MG63 (cell line): ENCODE measurements around the gene FNBP1. TPM values are rescaled to one million over a fixed set of nuclear protein-coding genes. Genes with fewer than 3 reads are reported as not detected.
"Not testable (repeated sequence)": the region's sequence is repeated elsewhere in the genome, so short reads cannot be mapped to it uniquely, and the experiment has no call there.

Experiments used
- DNase-seq: peaks from one replicate; pipeline ENCODE4 v3.0.0-alpha.2; 2020
- H3K27me3 ChIP-seq: fragments of 250-450 bp; sonication (Bioruptor Pico); 2 replicates; pipeline ENCODE4 v1.5.1; 2020; ENCODE audit warnings: mild to moderate bottlenecking, moderate library complexity
- H3K36me3 ChIP-seq: fragments of 250-450 bp; sonication (Bioruptor Pico); 2 replicates; pipeline ENCODE4 v1.5.1; 2020; ENCODE audit warnings: mild to moderate bottlenecking, moderate library complexity
- H3K4me3 ChIP-seq: fragments of 250-450 bp; sonication (Bioruptor Pico); 2 replicates; pipeline ENCODE4 v1.5.1; 2020; ENCODE audit warnings: mild to moderate bottlenecking, moderate library complexity
- H3K9me3 ChIP-seq: fragments of 250-450 bp; sonication (Bioruptor Pico); 2 replicates; pipeline ENCODE4 v1.5.1; 2020; ENCODE audit warnings: mild to moderate bottlenecking, moderate library complexity
- total RNA-seq: library from RNA; depleted of rRNA; stranded (reverse); fragments of >200 nt; shearing (Covaris generic); gene quantifications from 2 replicates; pipeline ENCODE4 v1.2.3, GENCODE V29; 2014; ENCODE audit warnings: low replicate concordance

FNBP1 gene
- total RNA-seq, 1 experiment from 2014 or later: 28.1 TPM

DNA sequence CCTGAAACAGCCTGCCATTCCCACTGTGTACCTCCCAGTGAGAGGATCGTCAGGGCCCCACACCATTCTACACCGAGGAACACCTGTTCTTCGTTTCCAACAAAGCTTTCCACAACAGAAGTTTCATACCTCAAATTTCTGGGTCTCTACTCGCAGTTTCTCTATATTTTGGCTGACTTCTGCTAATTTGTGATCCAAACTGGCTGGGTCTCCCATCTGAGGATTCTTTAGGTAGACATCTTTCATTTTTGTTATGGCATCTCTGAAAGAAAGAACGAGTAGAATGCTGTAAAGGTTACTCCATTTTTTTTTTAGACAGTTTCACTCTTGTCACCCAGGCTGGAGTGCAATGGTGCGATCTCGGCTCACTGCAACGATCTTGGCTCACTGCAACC is 140.3 kb downstream of the FNBP1 start:
- no peaks in the 10 kb centered on the region for H3K9me3 ChIP-seq
- no peak for DNase-seq
- no peak overlapping the region for H3K4me3 ChIP-seq
- H3K36me3 ChIP-seq: peaks cover 40% of the 10 kb centered on the region
- H3K27me3 ChIP-seq: no peaks in the 10 kb centered on the region

GRCh38 chr9:129901993-129902739 is 140.8 kb downstream of the FNBP1 start:
- no peak overlapping the region for H3K4me3 ChIP-seq
- H3K9me3 ChIP-seq: no peaks in the 10 kb centered on the region
- no peak for DNase-seq
- peaks cover 37% of the 10 kb centered on the region for H3K36me3 ChIP-seq
- no peaks in the 10 kb centered on the region for H3K27me3 ChIP-seq

DNA sequence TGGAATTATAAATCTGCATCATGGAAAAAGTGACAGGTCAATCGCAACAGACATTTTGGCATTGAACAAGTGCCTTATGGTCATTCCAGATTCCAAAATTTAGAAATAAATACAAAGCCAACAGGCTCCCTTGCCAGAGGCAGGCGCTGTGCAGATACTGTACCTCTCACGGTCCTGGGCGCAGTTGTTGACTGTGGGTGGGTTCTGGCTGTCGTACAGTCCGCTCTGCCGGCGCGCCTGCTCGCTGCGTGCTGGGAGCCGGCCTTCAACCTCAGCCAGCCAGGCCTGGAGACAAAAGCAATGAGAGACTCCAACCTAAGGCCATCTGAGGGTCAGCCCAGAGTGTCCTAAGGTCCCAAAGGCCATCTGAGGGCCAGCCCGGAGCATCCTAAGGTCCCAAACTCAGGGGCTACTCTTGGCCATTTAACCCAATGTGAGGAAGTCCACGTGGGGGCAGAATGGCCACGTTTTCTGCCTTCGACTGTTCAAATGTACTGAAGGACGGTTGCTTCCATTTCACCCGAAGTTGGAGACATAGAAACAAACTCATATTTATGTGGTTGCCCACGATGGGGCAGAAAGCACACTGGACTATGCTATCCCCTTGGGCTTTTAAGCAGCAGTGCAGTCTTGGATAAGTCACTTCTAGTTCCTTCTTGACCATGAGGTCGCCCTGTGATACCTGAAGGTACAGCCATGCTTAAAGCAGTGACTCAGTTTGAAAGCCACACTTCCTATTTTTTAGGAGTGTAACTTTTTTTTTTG is 142.5 kb downstream of the FNBP1 start:
- H3K9me3 ChIP-seq: no peaks in the 10 kb centered on the region
- H3K4me3 ChIP-seq: no peak overlapping the region
- no peak for DNase-seq
- peaks cover 35% of the 10 kb centered on the region for H3K36me3 ChIP-seq
- no peaks in the 10 kb centered on the region for H3K27me3 ChIP-seq

GRCh38 chr9:129899620-129900019 is 143.4 kb downstream of the FNBP1 start:
- DNase-seq: no peak
- H3K27me3 ChIP-seq: no peaks in the 10 kb centered on the region
- no peaks in the 10 kb centered on the region for H3K9me3 ChIP-seq
- H3K36me3 ChIP-seq: peaks cover 36% of the 10 kb centered on the region
- H3K4me3 ChIP-seq: no peak overlapping the region

- H3K9me3 ChIP-seq: no peaks in the 10 kb centered on the region
- H3K27me3 ChIP-seq: no peaks in the 10 kb centered on the region
- peaks cover 34% of the 10 kb centered on the region for H3K36me3 ChIP-seq
- H3K4me3 ChIP-seq: no peak overlapping the region
- DNase-seq: peak; percentile 63
Measured at GRCh38 chr9:129898185-129898584, 144.8 kb downstream of the FNBP1 start.

- Histone ChIP-seq H3K27me3 (no peaks in the 10 kb centered on the region), H3K9me3 (no peaks in the 10 kb centered on the region), H3K36me3 (peaks cover 32% of the 10 kb centered on the region), H3K4me3 (no peak overlapping the region)
- no peak for DNase-seq
Measured at GRCh38 chr9:129897263-129897662, 145.7 kb downstream of the FNBP1 start.

- Histone ChIP-seq H3K36me3 (peaks cover 23% of the 10 kb centered on the region), H3K4me3 (no peak overlapping the region), H3K27me3 (no peaks in the 10 kb centered on the region), H3K9me3 (no peaks in the 10 kb centered on the region)
- no peak for DNase-seq
Measured at GRCh38 chr9:129895376-129896268, 147.4 kb downstream of the FNBP1 start.

DNA sequence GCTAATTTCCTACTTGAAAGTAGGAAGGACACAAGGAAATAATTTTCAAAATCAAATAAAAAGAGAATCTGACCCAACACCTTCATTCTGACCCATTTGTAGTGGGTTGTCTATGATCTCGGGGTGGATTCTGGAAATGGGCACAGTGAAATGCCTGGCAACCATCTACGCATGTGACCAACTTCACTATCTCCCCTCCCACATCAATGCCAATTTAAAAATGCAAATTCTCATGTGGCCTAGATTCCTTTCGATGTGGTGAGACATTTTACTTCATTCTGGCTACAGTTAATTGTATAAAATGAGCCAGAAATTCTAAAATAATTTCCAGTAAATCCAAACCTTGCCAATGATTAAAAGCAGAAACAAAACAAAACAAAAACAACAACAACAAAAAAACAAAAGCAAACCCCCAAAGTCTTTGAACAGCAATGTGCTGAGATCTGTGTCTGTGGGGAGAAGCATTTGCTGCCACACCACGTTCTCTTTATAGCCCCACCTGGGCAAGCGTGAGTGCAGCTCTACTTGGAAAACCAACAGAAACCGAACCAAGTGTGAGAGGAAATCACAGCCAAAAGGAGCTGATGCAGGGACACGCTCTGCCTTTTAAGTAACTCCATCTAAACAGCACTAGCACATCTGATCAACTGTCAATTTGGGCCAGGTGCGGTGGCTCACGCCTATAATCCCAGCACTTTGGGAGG is 148.7 kb downstream of the FNBP1 start:
- H3K36me3 ChIP-seq: peaks cover 23% of the 10 kb centered on the region
- no peak overlapping the region for H3K4me3 ChIP-seq
- H3K27me3 ChIP-seq: no peaks in the 10 kb centered on the region
- DNase-seq: no peak
- no peaks in the 10 kb centered on the region for H3K9me3 ChIP-seq

GRCh38 chr9:129891569-129891968 is 151.4 kb downstream of the FNBP1 start:
- Histone ChIP-seq H3K9me3 (no peaks in the 10 kb centered on the region), H3K27me3 (no peaks in the 10 kb centered on the region), H3K4me3 (no peak overlapping the region), H3K36me3 (peaks cover 21% of the 10 kb centered on the region)
- DNase-seq: no peak

DNA sequence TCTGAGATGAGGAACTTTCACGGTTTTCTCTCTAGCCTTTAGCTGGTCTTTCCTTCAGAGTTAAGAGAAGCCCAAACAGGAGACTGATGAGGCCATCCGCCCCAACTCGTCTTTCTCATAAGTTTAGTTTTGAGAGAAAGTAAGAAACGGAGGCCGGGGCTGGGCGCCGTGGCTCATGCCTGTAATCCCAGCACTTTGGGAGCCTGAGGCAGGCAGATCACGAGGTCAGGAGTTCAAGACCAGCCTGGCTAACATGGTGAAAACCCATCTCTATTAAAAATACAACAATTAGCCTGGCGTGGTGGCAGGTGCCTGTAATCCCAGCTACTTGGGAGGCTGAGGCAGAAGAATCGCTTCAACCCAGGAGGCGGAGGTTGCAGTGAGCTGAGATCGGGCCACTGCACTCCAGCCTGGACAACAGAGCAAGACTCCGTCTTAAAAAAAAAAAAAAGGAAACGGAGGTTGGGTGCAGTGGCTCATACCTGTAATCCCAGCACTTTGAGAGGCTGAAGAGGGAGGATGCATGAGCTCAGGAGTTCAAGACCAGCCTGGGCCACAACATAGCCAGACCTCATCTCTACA is 152.2 kb downstream of the FNBP1 start:
- not testable (repeated sequence) for H3K4me3 ChIP-seq, H3K9me3 ChIP-seq, H3K27me3 ChIP-seq, DNase-seq
- peaks cover 16% of the 10 kb centered on the region for H3K36me3 ChIP-seq

GRCh38 chr9:129889941-129890717 is 152.9 kb downstream of the FNBP1 start:
- DNase-seq: no peak
- Histone ChIP-seq H3K36me3 (peaks cover 16% of the 10 kb centered on the region), H3K27me3 (no peaks in the 10 kb centered on the region), H3K9me3 (no peaks in the 10 kb centered on the region), H3K4me3 (no peak overlapping the region)

DNA sequence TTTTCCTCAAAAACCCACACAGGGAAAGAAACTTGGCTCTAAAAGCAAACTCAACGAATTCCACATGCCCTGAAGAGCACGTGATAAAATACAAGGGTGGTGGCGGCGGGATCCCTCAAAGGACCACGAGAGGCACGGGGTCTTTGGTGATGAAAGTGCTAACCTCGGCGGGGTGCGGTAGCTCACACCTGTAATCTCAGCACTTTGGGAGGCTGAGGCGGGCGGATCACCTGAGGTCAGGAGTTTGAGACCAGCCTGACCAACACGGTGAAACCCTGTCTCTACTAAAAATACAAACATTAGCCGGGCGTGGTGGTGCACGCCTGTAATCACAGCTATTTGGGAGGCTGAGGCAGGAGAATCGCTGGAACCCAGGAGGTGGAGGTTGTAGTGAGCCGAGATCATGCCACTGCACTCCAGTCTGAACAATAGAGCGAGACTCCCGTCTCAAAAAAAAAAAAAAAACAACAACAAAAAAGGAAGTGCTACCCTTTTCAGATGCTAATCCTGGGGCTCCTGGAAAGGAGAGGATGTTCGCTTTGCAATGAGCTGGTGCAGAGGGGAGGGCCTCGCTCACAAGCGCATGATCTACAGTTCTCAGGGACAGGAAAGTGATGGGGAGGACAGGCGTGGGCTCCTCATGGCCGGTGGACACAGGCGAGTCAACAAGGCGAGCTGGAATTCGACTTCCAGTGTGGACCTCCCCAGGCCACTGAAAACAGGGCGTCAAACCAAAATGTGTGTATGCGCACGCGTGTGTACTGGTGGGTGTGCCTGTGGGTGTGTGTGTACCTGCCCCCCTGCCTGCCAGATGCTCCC is 153.7 kb downstream of the FNBP1 start:
- H3K9me3 ChIP-seq: no peaks in the 10 kb centered on the region
- peaks cover 13% of the 10 kb centered on the region for H3K36me3 ChIP-seq
- no peaks in the 10 kb centered on the region for H3K27me3 ChIP-seq
- H3K4me3 ChIP-seq: no peak overlapping the region
- no peak for DNase-seq

- Histone ChIP-seq H3K9me3 (no peaks in the 10 kb centered on the region), H3K36me3 (peaks cover 18% of the 10 kb centered on the region), H3K27me3 (no peaks in the 10 kb centered on the region), H3K4me3 (no peak overlapping the region)
- DNase-seq: no peak
Measured at GRCh38 chr9:129888293-129889121, 154.5 kb downstream of the FNBP1 start.
